ENCODE measurements around the gene MCMBP. TPM values are rescaled to one million over a fixed set of nuclear protein-coding genes. Genes with fewer than 3 reads are reported as not detected.

MCMBP gene
- total RNA-seq, 1 experiment from 2014 or later, result 87.1 TPM

DNA sequence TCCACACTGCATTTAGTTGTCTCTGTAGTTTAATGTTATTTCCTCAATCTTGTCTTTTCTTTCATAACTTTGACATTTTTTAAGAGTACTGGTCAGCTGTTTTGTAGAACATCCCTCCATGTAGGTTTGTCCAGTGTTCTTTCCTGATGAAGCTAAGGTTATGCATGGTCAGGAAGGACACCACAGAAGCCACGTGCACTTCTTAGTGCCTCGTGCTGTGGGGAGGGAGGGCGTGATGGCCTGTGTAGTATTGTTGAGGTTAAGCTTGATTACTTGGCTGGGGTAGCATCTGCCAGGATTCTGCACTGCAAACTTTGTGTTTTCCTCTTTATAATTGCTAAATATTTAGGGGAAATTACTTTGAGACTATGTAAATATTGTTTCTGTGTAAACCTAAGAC lies 48.3 kb downstream of the MCMBP start:
- no peaks in the 10 kb centered on the region for H4K20me1 ChIP-seq (ENCODE audit: control insufficient read depth, insufficient read depth, insufficient read length)

More for the DNA sequence above, 48.3 kb downstream of the MCMBP start:
- Mint-ChIP-seq H3K27me3 (ENCODE audit: low read depth) (no peaks in the 10 kb centered on the region), H3K27ac (no peak overlapping the region), H3K4me3 (no peak overlapping the region), H3K36me3 (ENCODE audit: insufficient read depth in 1 of 3, low read depth in 3 of 3) (peaks cover 8 to 67% (median 52%) of the 10 kb centered on the region in 3 experiments; a peak in 6 of 7 replicates), H3K4me1 (peaks cover 7 to 12% of the 10 kb centered on the region in 2 experiments), H3K9me3 (no peaks in the 10 kb centered on the region)
- H2BK120ac ChIP-seq (ENCODE audit: low read depth, low read length, poor library complexity, severe bottlenecking), result no peak overlapping the region
- H2BK20ac ChIP-seq (ENCODE audit: low read depth, low read length, poor library complexity, severe bottlenecking), result no peak overlapping the region
- H3K56ac ChIP-seq (ENCODE audit: insufficient read length, low read depth, low read length), result no peak overlapping the region
- H3K27me3 ChIP-seq (ENCODE audit: insufficient read depth, low read length), result no peaks in the 10 kb centered on the region
- TF ChIP-seq, protein P1, sequence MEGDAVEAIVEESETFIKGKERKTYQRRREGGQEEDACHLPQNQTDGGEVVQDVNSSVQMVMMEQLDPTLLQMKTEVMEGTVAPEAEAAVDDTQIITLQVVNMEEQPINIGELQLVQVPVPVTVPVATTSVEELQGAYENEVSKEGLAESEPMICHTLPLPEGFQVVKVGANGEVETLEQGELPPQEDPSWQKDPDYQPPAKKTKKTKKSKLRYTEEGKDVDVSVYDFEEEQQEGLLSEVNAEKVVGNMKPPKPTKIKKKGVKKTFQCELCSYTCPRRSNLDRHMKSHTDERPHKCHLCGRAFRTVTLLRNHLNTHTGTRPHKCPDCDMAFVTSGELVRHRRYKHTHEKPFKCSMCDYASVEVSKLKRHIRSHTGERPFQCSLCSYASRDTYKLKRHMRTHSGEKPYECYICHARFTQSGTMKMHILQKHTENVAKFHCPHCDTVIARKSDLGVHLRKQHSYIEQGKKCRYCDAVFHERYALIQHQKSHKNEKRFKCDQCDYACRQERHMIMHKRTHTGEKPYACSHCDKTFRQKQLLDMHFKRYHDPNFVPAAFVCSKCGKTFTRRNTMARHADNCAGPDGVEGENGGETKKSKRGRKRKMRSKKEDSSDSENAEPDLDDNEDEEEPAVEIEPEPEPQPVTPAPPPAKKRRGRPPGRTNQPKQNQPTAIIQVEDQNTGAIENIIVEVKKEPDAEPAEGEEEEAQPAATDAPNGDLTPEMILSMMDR (conservative IDR thresholded peaks at IDR 0.05), result no peak
- no peak for DNase-seq
- no peak overlapping the region for H3K4ac ChIP-seq (ENCODE audit: low read depth, low read length)
- no peak overlapping the region for H2BK5ac ChIP-seq (ENCODE audit: insufficient read length, low read length)
- no peaks in the 10 kb centered on the region for H3K4me1 ChIP-seq (ENCODE audit: insufficient read depth, low read length)
- no peak overlapping the region for H4K91ac ChIP-seq (ENCODE audit: insufficient read length, low read depth, low read length)
- no peak overlapping the region for H3K18ac ChIP-seq (ENCODE audit: insufficient read length, low read depth, low read length)
- no peak overlapping the region for H2BK15ac ChIP-seq (ENCODE audit: low read depth, low read length)
- no peak overlapping the region for H3K27ac ChIP-seq (ENCODE audit: insufficient read length, low read depth, low read length)
- peaks cover 5% of the 10 kb centered on the region for H3K23me2 ChIP-seq (ENCODE audit: insufficient read length, low read depth, low read length, poor library complexity, severe bottlenecking)
- no peak overlapping the region for H4K5ac ChIP-seq (ENCODE audit: insufficient read length, low read depth, low read length)
- no peak overlapping the region for H2AK5ac ChIP-seq (ENCODE audit: insufficient read length, low read length)
- no peak overlapping the region for H3T11ph ChIP-seq (ENCODE audit: low read length)
- peaks cover 8% of the 10 kb centered on the region; the same call in 1 of the 2 replicates for H3K79me2 ChIP-seq (ENCODE audit: insufficient read depth, low read length)
- no peaks in the 10 kb centered on the region for H3K79me1 ChIP-seq (ENCODE audit: insufficient read depth, low read depth, low read length, poor library complexity, severe bottlenecking)
- H3K9me3 ChIP-seq (ENCODE audit: control insufficient read depth, low read depth, low read length), result no peaks in the 10 kb centered on the region
- H3K4me2 ChIP-seq (ENCODE audit: insufficient read depth, insufficient read length, low read length), result no peak overlapping the region
- H2AFZ ChIP-seq (ENCODE audit: low read length), result no peak overlapping the region
- H3K23ac ChIP-seq (ENCODE audit: insufficient read length, low read depth, low read length), result no peak overlapping the region
- no peak overlapping the region for H2BK12ac ChIP-seq (ENCODE audit: insufficient read length, low read depth, low read length)
- WGBS (ENCODE audit: extremely low coverage, insufficient read length, low lambda C conversion rate), result no CpG with 5 or more reads among the region's 3 CpGs
- H3K14ac ChIP-seq (ENCODE audit: insufficient read depth, low read length), result no peak overlapping the region
- H4K8ac ChIP-seq (replicated peaks; ENCODE audit: insufficient read length, low read depth, low read length), result no peak overlapping the region
- H3K9ac ChIP-seq (ENCODE audit: extremely low read depth, insufficient read length, low read length), result no peak overlapping the region
